Heart right ventricle (tissue), 16 donors: ENCODE data around the gene SERTAD4. TPM values are rescaled to one million over a fixed set of nuclear protein-coding genes. Genes with fewer than 3 reads are reported as not detected.
"Not testable (repeated sequence)": the region's sequence is repeated elsewhere in the genome, so short reads cannot be mapped to it uniquely, and the experiment has no call there.

Experiments used
- ATAC-seq, 8 donors: fragments of 200-7000 bp; cut with Tn5 transposase; one replicate each; pipeline ENCODE4 v1.9.1; 2020; ENCODE audit warnings: mild to moderate bottlenecking in 8 of 8, moderate library complexity in 8 of 8, moderate number of reproducible peaks in 1 of 8
- DNase-seq, 2 donors: peaks; one replicate each; pipeline ENCODE4 v3.0.0-alpha.2; 2020
- H3K27ac ChIP-seq, 10 donors: fragments of 200-600 bp; sonication (generic) in 2 of 10; one replicate each; pipeline versions ENCODE4 v1.5.0 to v1.8.0; 2020 to 2022; ENCODE audit warnings: mild to moderate bottlenecking in 3 of 10
- H3K27me3 ChIP-seq, 7 donors: fragments of 200-600 bp; one replicate each; pipeline ENCODE4 v1.8.0; 2021 to 2022; ENCODE audit warnings: mild to moderate bottlenecking in 2 of 7
- H3K36me3 ChIP-seq, 9 donors: fragments of 200-600 bp; sonication (generic) in 1 of 9; one replicate each; pipeline versions ENCODE4 v1.5.0 to v1.8.0; 2020 to 2022; ENCODE audit warnings: mild to moderate bottlenecking in 2 of 9
- H3K4me1 ChIP-seq, 9 donors: fragments of 200-600 bp; sonication (generic) in 1 of 9; one replicate each; pipeline versions ENCODE4 v1.5.0 to v1.8.0; 2020 to 2022; ENCODE audit warnings: mild to moderate bottlenecking in 4 of 9
- H3K4me3 ChIP-seq, 10 donors: fragments of 200-600 bp; sonication (generic) in 2 of 10; one replicate each; pipeline versions ENCODE4 v1.5.0 to v1.8.0; 2020 to 2022; ENCODE audit warnings: mild to moderate bottlenecking in 7 of 10, moderate library complexity in 2 of 10
- H3K9me3 ChIP-seq, 11 donors: fragments of 200-600 bp in 10 of 11; sonication (generic) in 2 of 11; one replicate each; pipeline versions ENCODE4 v1.5.0 to v1.8.0; 2013 to 2022; ENCODE audit warnings: mild to moderate bottlenecking in 2 of 11, control low read depth in 1 of 11, moderate library complexity in 1 of 11
- CTCF ChIP-seq, 9 donors: fragments of 200-600 bp; sonication (generic) in 2 of 9; IDR thresholded peaks; one replicate each; pipeline versions ENCODE4 v1.5.0 to v1.8.0; 2021 to 2022; ENCODE audit warnings: antibody characterized with exemption in 9 of 9, mild to moderate bottlenecking in 5 of 9, moderate library complexity in 1 of 9
- WGBS, 2 donors: extraction: QIAGEN DNeasy Blood & Tissue Kit; methylation state at CpG; one replicate each; pipeline ENCODE4 v1.1.7; 2013; ENCODE audit warnings: inconsistent platforms in 1 of 2; 5-methylcytosine and 5-hydroxymethylcytosine counted together
- intact Hi-C, 10 donors: fragments of 100-400 bp; cut with DNase I; formaldehyde crosslinking; loops; one replicate each; pipeline versions ENCODE4 v1.11.1 to v1.14.2; 2022
- polyA plus RNA-seq, 2 donors: library from polyadenylated mRNA; stranded (reverse); fragments of 200-250 nt; gene quantifications; one replicate each; pipeline ENCODE4 v1.2.3, GENCODE V29; 2013
- total RNA-seq, 10 donors: library from RNA; stranded (reverse); fragmentation: NEBNext Ultra II Directional in 3 of 10; extraction: Animal tissue kit (Norgen Biotek cat#: 25700) in 3 of 10; gene quantifications; one replicate each; pipeline versions ENCODE4 v1.2.1 to v1.2.4, GENCODE V29; 2021 to 2023
- donor health status: Arrhythmogenic right ventricular cardiomyopathy.
- donor health status: ischemic (EF 13 %, LVEDD 7.1; RV severe dilation, severe dysfunction).
- donor health status: healthy with polysubstance abuse.
- donor health status: DM: no; HTN: yes; CAD: no.
- donor health status: DM: no; HTN: no; CAD: no.
- donor health status: ischemic (EF 25% LVEDD 6.9; RV normal size, moderate dysfunction).
- donor health status: ischemic (EF 25% LVEDD 5.7; RV mildly dilated, moderate dysfunction).
- donor health status: healthy.
- donor health status: DM: yes; HTN: yes; CAD: no.
- donor health status: Ischemic cardiomyopathy.
- donor health status: ischemic (EF 35%, LVEDD 5.7; RV mildly dilated, moderate dysfunction).
- donor health status: nonischemic (EF 11% LVEDD 7.7; RV severe dilation, severe dysfunction).
- donor health status: DM: yes; HTN: yes; CAD: no.
- donor health status: PGD.
- donor health status: ischemic (EF 29% LVEDD 5.4; RV normal size, mild dysfunction).
- donor health status: nonischemic (EF 23%, LVEDD 6.1; RV moderate dilation, normal function).

Gene SERTAD4
- total and polyA plus RNA-seq, 12 donors = 1.5 to 5.4 (median 2.4) TPM

GRCh38 chr1:210195635-210196160 lies 36.9 kb upstream of the SERTAD4 start:
- H3K4me3 ChIP-seq = no peak overlapping the region
- H3K36me3 ChIP-seq = no peaks in the 10 kb centered on the region
- H3K4me1 ChIP-seq = no peaks in the 10 kb centered on the region
- H3K27me3 ChIP-seq = peaks cover 0 to 8% (median 0%) of the 10 kb centered on the region in 7 donors
- TF ChIP-seq CTCF (IDR thresholded peaks at IDR 0.05) = no peak
- H3K27ac ChIP-seq = no peak overlapping the region
- ATAC-seq = no peak
- H3K9me3 ChIP-seq = peaks cover 0 to 25% (median 6%) of the 10 kb centered on the region in 11 donors
- WGBS, 2 donors = 85 to 88% methylated on average over 8 of the region's 8 CpGs
- DNase-seq = no peak
- intact Hi-C loops = no loop called here

- peaks cover 0 to 25% (median 6%) of the 10 kb centered on the region in 11 donors for H3K9me3 ChIP-seq
- DNase-seq, H3K4me1 ChIP-seq, intact Hi-C loops, H3K27ac ChIP-seq, H3K27me3 ChIP-seq, H3K36me3 ChIP-seq, ATAC-seq, H3K4me3 ChIP-seq: not testable (repeated sequence)
- 83 to 90% methylated on average over 5 of the region's 5 CpGs for WGBS, 2 donors
These were observed 36.3 kb upstream of the SERTAD4 start for GRCh38 chr1:210196266-210196665.

- H3K27ac ChIP-seq = no peak overlapping the region
- H3K4me3 ChIP-seq = no peak overlapping the region
- peaks cover 0 to 8% (median 3%) of the 10 kb centered on the region in 7 donors for H3K27me3 ChIP-seq
- WGBS, 2 donors = 69 to 77% methylated on average over 3 of the region's 3 CpGs
- H3K9me3 ChIP-seq = peaks cover 0 to 25% (median 6%) of the 10 kb centered on the region in 11 donors
- ATAC-seq (no peak), DNase-seq (no peak)
- intact Hi-C loops = no loop called here
- no peaks in the 10 kb centered on the region for H3K36me3 ChIP-seq
- TF ChIP-seq CTCF (IDR thresholded peaks at IDR 0.05) = no peak
- no peaks in the 10 kb centered on the region for H3K4me1 ChIP-seq
These were observed 33.8 kb upstream of the SERTAD4 start for GRCh38 chr1:210198840-210199239.

GRCh38 chr1:210200124-210200736 lies 32.4 kb upstream of the SERTAD4 start:
- Histone ChIP-seq H3K27me3 (peaks cover 0 to 8% (median 3%) of the 10 kb centered on the region in 7 donors), H3K36me3 (no peaks in the 10 kb centered on the region), H3K9me3 (peaks cover 0 to 25% (median 6%) of the 10 kb centered on the region in 11 donors), H3K4me3 (no peak overlapping the region), H3K4me1 (no peaks in the 10 kb centered on the region), H3K27ac (no peak overlapping the region)
- ATAC-seq (no peak), DNase-seq (no peak)
- peak in 6 of 9 donors; percentile 7 to 50 (median 32) for TF ChIP-seq CTCF (IDR thresholded peaks at IDR 0.05)
- 56 to 57% methylated on average over 3 of the region's 3 CpGs for WGBS, 2 donors
- intact Hi-C loops = loop anchor here in 4 of 10 donors (1.0 to 10.0 kb wide), 4 partner anchors 111 to 195 kb away; no protein-coding TSS in a partner anchor

- Histone ChIP-seq H3K27me3 (peaks cover 0 to 13% (median 3%) of the 10 kb centered on the region in 7 donors), H3K4me1 (no peaks in the 10 kb centered on the region), H3K36me3 (no peaks in the 10 kb centered on the region), H3K9me3 (peaks cover 0 to 12% (median 0%) of the 10 kb centered on the region in 11 donors), H3K4me3 (no peak overlapping the region), H3K27ac (no peak overlapping the region)
- no peak for DNase-seq
- no peak for ATAC-seq
- 48 to 62% methylated on average over 3 of the region's 3 CpGs for WGBS, 2 donors
- intact Hi-C loops = loop anchor here in 3 of 10 donors (2.0 to 10.0 kb wide), 3 partner anchors 109 to 193 kb away; no protein-coding TSS in a partner anchor
- TF ChIP-seq CTCF (IDR thresholded peaks at IDR 0.05) = no peak
These were observed 30.9 kb upstream of the SERTAD4 start for GRCh38 chr1:210201681-210202080.
